ENCODE data around the gene ZNF512B.

GRCh38 chr20:63956664-63957003, 13.1 kb downstream of the ZNF512B start:
- no peak for TF ChIP-seq RAD21 (IDR thresholded peaks at IDR 0.05)
- TF ChIP-seq, protein P1, sequence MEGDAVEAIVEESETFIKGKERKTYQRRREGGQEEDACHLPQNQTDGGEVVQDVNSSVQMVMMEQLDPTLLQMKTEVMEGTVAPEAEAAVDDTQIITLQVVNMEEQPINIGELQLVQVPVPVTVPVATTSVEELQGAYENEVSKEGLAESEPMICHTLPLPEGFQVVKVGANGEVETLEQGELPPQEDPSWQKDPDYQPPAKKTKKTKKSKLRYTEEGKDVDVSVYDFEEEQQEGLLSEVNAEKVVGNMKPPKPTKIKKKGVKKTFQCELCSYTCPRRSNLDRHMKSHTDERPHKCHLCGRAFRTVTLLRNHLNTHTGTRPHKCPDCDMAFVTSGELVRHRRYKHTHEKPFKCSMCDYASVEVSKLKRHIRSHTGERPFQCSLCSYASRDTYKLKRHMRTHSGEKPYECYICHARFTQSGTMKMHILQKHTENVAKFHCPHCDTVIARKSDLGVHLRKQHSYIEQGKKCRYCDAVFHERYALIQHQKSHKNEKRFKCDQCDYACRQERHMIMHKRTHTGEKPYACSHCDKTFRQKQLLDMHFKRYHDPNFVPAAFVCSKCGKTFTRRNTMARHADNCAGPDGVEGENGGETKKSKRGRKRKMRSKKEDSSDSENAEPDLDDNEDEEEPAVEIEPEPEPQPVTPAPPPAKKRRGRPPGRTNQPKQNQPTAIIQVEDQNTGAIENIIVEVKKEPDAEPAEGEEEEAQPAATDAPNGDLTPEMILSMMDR (IDR thresholded peaks at IDR 0.05; ENCODE audit: low read depth, low read length, missing input control) = no peak
- TF ChIP-seq EGR1 (IDR thresholded peaks at IDR 0.05; ENCODE audit: low read depth in 2 of 2) = no peak
- no peak for TF ChIP-seq YY1 (IDR thresholded peaks at IDR 0.05)
- TF ChIP-seq, protein P2, sequence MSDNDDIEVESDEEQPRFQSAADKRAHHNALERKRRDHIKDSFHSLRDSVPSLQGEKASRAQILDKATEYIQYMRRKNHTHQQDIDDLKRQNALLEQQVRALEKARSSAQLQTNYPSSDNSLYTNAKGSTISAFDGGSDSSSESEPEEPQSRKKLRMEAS (IDR thresholded peaks at IDR 0.05) = no peak
- TF ChIP-seq SP1 (IDR thresholded peaks at IDR 0.05) = no peak
- TF ChIP-seq ATF3 (IDR thresholded peaks at IDR 0.05) = no peak
- TF ChIP-seq, protein P3, sequence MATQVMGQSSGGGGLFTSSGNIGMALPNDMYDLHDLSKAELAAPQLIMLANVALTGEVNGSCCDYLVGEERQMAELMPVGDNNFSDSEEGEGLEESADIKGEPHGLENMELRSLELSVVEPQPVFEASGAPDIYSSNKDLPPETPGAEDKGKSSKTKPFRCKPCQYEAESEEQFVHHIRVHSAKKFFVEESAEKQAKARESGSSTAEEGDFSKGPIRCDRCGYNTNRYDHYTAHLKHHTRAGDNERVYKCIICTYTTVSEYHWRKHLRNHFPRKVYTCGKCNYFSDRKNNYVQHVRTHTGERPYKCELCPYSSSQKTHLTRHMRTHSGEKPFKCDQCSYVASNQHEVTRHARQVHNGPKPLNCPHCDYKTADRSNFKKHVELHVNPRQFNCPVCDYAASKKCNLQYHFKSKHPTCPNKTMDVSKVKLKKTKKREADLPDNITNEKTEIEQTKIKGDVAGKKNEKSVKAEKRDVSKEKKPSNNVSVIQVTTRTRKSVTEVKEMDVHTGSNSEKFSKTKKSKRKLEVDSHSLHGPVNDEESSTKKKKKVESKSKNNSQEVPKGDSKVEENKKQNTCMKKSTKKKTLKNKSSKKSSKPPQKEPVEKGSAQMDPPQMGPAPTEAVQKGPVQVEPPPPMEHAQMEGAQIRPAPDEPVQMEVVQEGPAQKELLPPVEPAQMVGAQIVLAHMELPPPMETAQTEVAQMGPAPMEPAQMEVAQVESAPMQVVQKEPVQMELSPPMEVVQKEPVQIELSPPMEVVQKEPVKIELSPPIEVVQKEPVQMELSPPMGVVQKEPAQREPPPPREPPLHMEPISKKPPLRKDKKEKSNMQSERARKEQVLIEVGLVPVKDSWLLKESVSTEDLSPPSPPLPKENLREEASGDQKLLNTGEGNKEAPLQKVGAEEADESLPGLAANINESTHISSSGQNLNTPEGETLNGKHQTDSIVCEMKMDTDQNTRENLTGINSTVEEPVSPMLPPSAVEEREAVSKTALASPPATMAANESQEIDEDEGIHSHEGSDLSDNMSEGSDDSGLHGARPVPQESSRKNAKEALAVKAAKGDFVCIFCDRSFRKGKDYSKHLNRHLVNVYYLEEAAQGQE (IDR thresholded peaks at IDR 0.05) = no peak
- no peak for TF ChIP-seq RXRA (IDR thresholded peaks at IDR 0.05)
- TF ChIP-seq HNF4G (IDR thresholded peaks at IDR 0.05) = no peak
- TF ChIP-seq JUND (IDR thresholded peaks at IDR 0.05) = no peak
- TF ChIP-seq TAF1 (conservative IDR thresholded peaks at IDR 0.05) = no peak
- TF ChIP-seq GABPA (IDR thresholded peaks at IDR 0.05 in 1 of 2, conservative IDR thresholded peaks at IDR 0.05 in 1 of 2) = no peak
